Measurements from ENCODE around the gene DBNL. TPM values are rescaled to one million over a fixed set of nuclear protein-coding genes. Genes with fewer than 3 reads are reported as not detected.

DBNL gene
- total RNA-seq, 1 donor from 2014 or later, result 94.5 TPM

GRCh38 chr7:44073664-44074348 is 29.3 kb downstream of the DBNL start:
- TF ChIP-seq CTCF (IDR thresholded peaks at IDR 0.05), result no peak
- Mint-ChIP-seq H3K4me3 (ENCODE audit: unreplicated experiment) (no peak overlapping the region), H3K27me3 (ENCODE audit: unreplicated experiment) (no peaks in the 10 kb centered on the region), H3K27ac (ENCODE audit: unreplicated experiment) (peak overlapping the region; percentile 14), H3K9me3 (ENCODE audit: unreplicated experiment) (no peaks in the 10 kb centered on the region), H3K4me1 (ENCODE audit: unreplicated experiment) (peaks cover 23% of the 10 kb centered on the region), H3K36me3 (ENCODE audit: unreplicated experiment) (peaks cover 21% of the 10 kb centered on the region)
- DNase-seq (ENCODE audit: extremely low spot score, unreplicated experiment), result no peak

GRCh38 chr7:44074349-44074695 is 29.8 kb downstream of the DBNL start:
- peaks cover 21% of the 10 kb centered on the region for H3K36me3 Mint-ChIP-seq (ENCODE audit: unreplicated experiment)
- TF ChIP-seq CTCF (IDR thresholded peaks at IDR 0.05), result no peak
- H3K4me3 Mint-ChIP-seq (ENCODE audit: unreplicated experiment), result no peak overlapping the region
- H3K4me1 Mint-ChIP-seq (ENCODE audit: unreplicated experiment), result peaks cover 23% of the 10 kb centered on the region
- H3K9me3 Mint-ChIP-seq (ENCODE audit: unreplicated experiment), result no peaks in the 10 kb centered on the region
- DNase-seq (ENCODE audit: extremely low spot score, unreplicated experiment), result no peak
- H3K27me3 Mint-ChIP-seq (ENCODE audit: unreplicated experiment), result no peaks in the 10 kb centered on the region
- H3K27ac Mint-ChIP-seq (ENCODE audit: unreplicated experiment), result no peak overlapping the region

- no peak for TF ChIP-seq CTCF (IDR thresholded peaks at IDR 0.05)
- H3K4me3 Mint-ChIP-seq (ENCODE audit: unreplicated experiment), result no peak overlapping the region
- peaks cover 23% of the 10 kb centered on the region for H3K4me1 Mint-ChIP-seq (ENCODE audit: unreplicated experiment)
- no peak overlapping the region for H3K27ac Mint-ChIP-seq (ENCODE audit: unreplicated experiment)
- peaks cover 21% of the 10 kb centered on the region for H3K36me3 Mint-ChIP-seq (ENCODE audit: unreplicated experiment)
- no peaks in the 10 kb centered on the region for H3K9me3 Mint-ChIP-seq (ENCODE audit: unreplicated experiment)
- DNase-seq (ENCODE audit: extremely low spot score, unreplicated experiment), result no peak
- H3K27me3 Mint-ChIP-seq (ENCODE audit: unreplicated experiment), result no peaks in the 10 kb centered on the region
Measured at GRCh38 chr7:44075296-44076075, 31.0 kb downstream of the DBNL start.

- Mint-ChIP-seq H3K4me1 (ENCODE audit: unreplicated experiment) (peaks cover 29% of the 10 kb centered on the region), H3K27me3 (ENCODE audit: unreplicated experiment) (no peaks in the 10 kb centered on the region), H3K9me3 (ENCODE audit: unreplicated experiment) (no peaks in the 10 kb centered on the region), H3K27ac (ENCODE audit: unreplicated experiment) (no peak overlapping the region), H3K4me3 (ENCODE audit: unreplicated experiment) (no peak overlapping the region), H3K36me3 (ENCODE audit: unreplicated experiment) (peaks cover 21% of the 10 kb centered on the region)
- TF ChIP-seq CTCF (IDR thresholded peaks at IDR 0.05), result no peak
- no peak for DNase-seq (ENCODE audit: extremely low spot score, unreplicated experiment)
Measured at GRCh38 chr7:44076101-44076895, 31.8 kb downstream of the DBNL start.

- Mint-ChIP-seq H3K4me1 (ENCODE audit: unreplicated experiment) (peaks cover 29% of the 10 kb centered on the region), H3K9me3 (ENCODE audit: unreplicated experiment) (no peaks in the 10 kb centered on the region), H3K27ac (ENCODE audit: unreplicated experiment) (no peak overlapping the region), H3K27me3 (ENCODE audit: unreplicated experiment) (no peaks in the 10 kb centered on the region), H3K4me3 (ENCODE audit: unreplicated experiment) (no peak overlapping the region), H3K36me3 (ENCODE audit: unreplicated experiment) (peaks cover 21% of the 10 kb centered on the region)
- TF ChIP-seq CTCF (IDR thresholded peaks at IDR 0.05), result no peak
- no peak for DNase-seq (ENCODE audit: extremely low spot score, unreplicated experiment)
Measured at GRCh38 chr7:44077061-44077460, 32.6 kb downstream of the DBNL start.

Measured in osteocyte (in vitro differentiated cells).